Measurements from ENCODE around the gene UBAP2L. TPM values are rescaled to one million over a fixed set of nuclear protein-coding genes. Genes with fewer than 3 reads are reported as not detected.

The UBAP2L gene
- total and polyA plus RNA-seq, 2 experiments from 2014 or later = 98.5 to 157 TPM

MicroRNAs encoded within 50 kb of the gene (microRNA counts, 767-probe panel; counts per million panel counts)
- not detected for microRNA hsa-miR-190b

Small RNA genes within 50 kb of the gene (microRNA-seq; reads per million reads assigned to microRNA genes)
- gene MIR190B = 1.8 reads per million

Small RNA genes within 50 kb of the gene (small RNA-seq; reads per million reads assigned to genes)
- 0.07 reads per million for gene MIR190B (ENCODE audit: low replicate concordance)
- gene RF00273 (ENCODE audit: low replicate concordance) = 0.17 reads per million
- gene RNU6-121P (ENCODE audit: low replicate concordance) = not detected
- not detected for gene RNU6-239P (ENCODE audit: low replicate concordance)
- not detected for gene SNORA58B (ENCODE audit: low replicate concordance)

Other genes with a start within 250 kb of the UBAP2L start
- 179 and 208 TPM in 2 replicates for gene JTB, start 243.3 kb upstream of the UBAP2L start, total RNA-seq (2014; rRNA removed; shearing (Covaris generic))
- gene JTB, start 243.3 kb upstream of the UBAP2L start, polyA plus RNA-seq (2016; fragmentation: Nextera tagmentation; extraction: Ambion mirVana) = 139 and 140 TPM in 2 replicates
- gene RAB13, start 234.6 kb upstream of the UBAP2L start, total RNA-seq (2014; rRNA removed; shearing (Covaris generic)) = 38.0 and 38.6 TPM in 2 replicates
- gene RAB13, start 234.6 kb upstream of the UBAP2L start, polyA plus RNA-seq (2016; fragmentation: Nextera tagmentation; extraction: Ambion mirVana) = 171 and 177 TPM in 2 replicates
- 1,080 and 1,371 TPM in 2 replicates for gene RPS27, start 230.2 kb upstream of the UBAP2L start, total RNA-seq (2014; rRNA removed; shearing (Covaris generic))
- 3,355 and 3,425 TPM in 2 replicates for gene RPS27, start 230.2 kb upstream of the UBAP2L start, polyA plus RNA-seq (2016; fragmentation: Nextera tagmentation; extraction: Ambion mirVana)
- not detected in 2 replicates for gene NUP210L, start 65.9 kb upstream of the UBAP2L start, total RNA-seq (2014; rRNA removed; shearing (Covaris generic))
- gene NUP210L, start 65.9 kb upstream of the UBAP2L start, polyA plus RNA-seq (2016; fragmentation: Nextera tagmentation; extraction: Ambion mirVana) = 0.10 and 0.19 TPM in 2 replicates
- gene TPM3, start 28.9 kb upstream of the UBAP2L start, total RNA-seq (2014; rRNA removed; shearing (Covaris generic)) = 685 and 747 TPM in 2 replicates
- 502 and 544 TPM in 2 replicates for gene TPM3, start 28.9 kb upstream of the UBAP2L start, polyA plus RNA-seq (2016; fragmentation: Nextera tagmentation; extraction: Ambion mirVana)
- gene CFAP141, start 14.6 kb upstream of the UBAP2L start, total RNA-seq (2014; rRNA removed; shearing (Covaris generic)) = not detected in 2 replicates
- not detected in 2 replicates for gene CFAP141, start 14.6 kb upstream of the UBAP2L start, polyA plus RNA-seq (2016; fragmentation: Nextera tagmentation; extraction: Ambion mirVana)
- gene HAX1, start 51.7 kb downstream of the UBAP2L start, total RNA-seq (2014; rRNA removed; shearing (Covaris generic)) = 72.0 and 73.2 TPM in 2 replicates
- 92.0 and 92.5 TPM in 2 replicates for gene HAX1, start 51.7 kb downstream of the UBAP2L start, polyA plus RNA-seq (2016; fragmentation: Nextera tagmentation; extraction: Ambion mirVana)
- gene AQP10, start 100.1 kb downstream of the UBAP2L start, total RNA-seq (2014; rRNA removed; shearing (Covaris generic)) = not detected in 2 replicates
- not detected in 2 replicates for gene AQP10, start 100.1 kb downstream of the UBAP2L start, polyA plus RNA-seq (2016; fragmentation: Nextera tagmentation; extraction: Ambion mirVana)
- gene ATP8B2, start 104.6 kb downstream of the UBAP2L start, total RNA-seq (2014; rRNA removed; shearing (Covaris generic)) = 92.9 and 112 TPM in 2 replicates
- gene ATP8B2, start 104.6 kb downstream of the UBAP2L start, polyA plus RNA-seq (2016; fragmentation: Nextera tagmentation; extraction: Ambion mirVana) = 8.8 and 11.0 TPM in 2 replicates
- 3.2 and 13.8 TPM in 2 replicates for gene IL6R, start 184.4 kb downstream of the UBAP2L start, total RNA-seq (2014; rRNA removed; shearing (Covaris generic))
- gene IL6R, start 184.4 kb downstream of the UBAP2L start, polyA plus RNA-seq (2016; fragmentation: Nextera tagmentation; extraction: Ambion mirVana) = 1.0 and 1.2 TPM in 2 replicates

Measured in GM23338 (cell line).